Measurements from ENCODE around the gene S1PR2. TPM values are rescaled to one million over a fixed set of nuclear protein-coding genes. Genes with fewer than 3 reads are reported as not detected.
A peak's percentile ranks its signal among the peaks of the same experiment; 100 is the strongest.
"Not testable (repeated sequence)": the region's sequence is repeated elsewhere in the genome, so short reads cannot be mapped to it uniquely, and the experiment has no call there.

The S1PR2 gene
- total RNA-seq, 2 donors from 2014 or later, result 11.5 to 11.6 TPM

DNA sequence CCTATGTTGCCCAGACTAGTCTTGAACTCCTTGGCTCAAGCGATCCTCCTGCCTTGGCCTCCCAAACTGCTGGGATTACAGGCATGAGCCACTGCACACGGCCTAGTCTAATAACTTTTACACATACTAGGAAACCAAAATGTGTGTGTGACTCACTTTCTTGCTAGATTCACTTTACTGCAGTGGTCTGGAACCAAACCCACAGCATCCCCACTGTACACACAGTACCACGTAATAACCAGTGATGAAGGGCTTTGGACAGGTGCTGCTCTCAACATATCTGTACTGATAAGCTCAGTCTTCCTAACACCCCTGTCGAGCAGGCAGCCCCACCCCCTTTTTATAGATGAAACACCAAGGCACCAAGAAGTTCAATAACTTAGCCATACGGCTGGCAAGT, 41.5 kb downstream of the S1PR2 start:
- H3K36me3 Mint-ChIP-seq (ENCODE audit: insufficient read depth in 2 of 2), result peaks cover 17 to 33% of the 10 kb centered on the region in 2 donors
- DNase-seq (peak; percentile 37 to 58), ATAC-seq (replicated peaks in 1 of 2) (peak; percentile 56 to 62)
- peaks cover 62% of the 10 kb centered on the region for H3K4me1 Mint-ChIP-seq (ENCODE audit: low read depth)
- peak overlapping the region; percentile 78 for H3K27ac Mint-ChIP-seq
- H3K9me3 Mint-ChIP-seq, result no peaks in the 10 kb centered on the region
- no peaks in the 10 kb centered on the region for H3K27me3 Mint-ChIP-seq (ENCODE audit: low read depth)
- H3K4me3 Mint-ChIP-seq, result peak overlapping the region; percentile 47 to 59

GRCh38 chr19:10187315-10187714, 43.8 kb downstream of the S1PR2 start:
- H3K4me3 Mint-ChIP-seq, result no peak overlapping the region
- no peaks in the 10 kb centered on the region for H3K27me3 Mint-ChIP-seq (ENCODE audit: low read depth)
- H3K27ac Mint-ChIP-seq, result no peak overlapping the region
- ATAC-seq (replicated peaks in 1 of 2), result no peak
- no peaks in the 10 kb centered on the region for H3K9me3 Mint-ChIP-seq
- H3K4me1 Mint-ChIP-seq (ENCODE audit: low read depth), result peaks cover 58% of the 10 kb centered on the region
- no peak for DNase-seq
- H3K36me3 Mint-ChIP-seq (ENCODE audit: insufficient read depth in 2 of 2), result peaks cover 9 to 22% of the 10 kb centered on the region in 2 donors

DNA sequence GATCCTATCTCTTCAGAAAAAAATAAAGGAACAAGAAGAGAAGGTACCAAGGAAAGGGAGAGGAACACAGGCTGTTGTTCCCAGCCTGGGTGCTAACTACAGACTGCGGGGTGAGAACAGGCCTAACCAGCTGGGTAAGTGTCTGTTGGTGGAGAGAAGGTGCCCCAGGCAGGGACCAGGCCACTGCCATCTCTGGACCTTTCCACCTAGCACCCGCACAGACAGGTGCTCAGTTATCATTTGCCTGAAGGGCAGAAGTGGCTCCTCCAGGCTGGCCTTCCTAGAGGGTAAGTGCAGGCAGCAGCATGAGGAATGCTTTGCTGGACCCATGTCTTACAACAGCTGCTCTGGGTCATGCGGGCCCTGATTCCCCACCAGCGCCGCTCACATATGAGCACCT, 46.5 kb downstream of the S1PR2 start:
- H3K36me3 Mint-ChIP-seq (ENCODE audit: insufficient read depth in 2 of 2), result peaks cover 4 to 21% of the 10 kb centered on the region in 2 donors
- peak in 1 of 2 donors; percentile 22 for ATAC-seq (replicated peaks in 1 of 2)
- H3K27ac Mint-ChIP-seq, result peak overlapping the region; percentile 94

GRCh38 chr19:10183926-10184325, 47.2 kb downstream of the S1PR2 start:
- peaks cover 5 to 19% of the 10 kb centered on the region in 2 donors for H3K36me3 Mint-ChIP-seq (ENCODE audit: insufficient read depth in 2 of 2)
- no peaks in the 10 kb centered on the region for H3K9me3 Mint-ChIP-seq
- H3K27ac Mint-ChIP-seq, result peak overlapping the region; percentile 94
- DNase-seq (peak in 1 of 2 donors; percentile 7), ATAC-seq (replicated peaks in 1 of 2) (peak; percentile 50 to 69)
- H3K4me1 Mint-ChIP-seq (ENCODE audit: low read depth), result peaks cover 37% of the 10 kb centered on the region
- no peaks in the 10 kb centered on the region for H3K27me3 Mint-ChIP-seq (ENCODE audit: low read depth)
- peak overlapping the region; percentile 28 to 46 for H3K4me3 Mint-ChIP-seq

More for the DNA sequence above, 46.5 kb downstream of the S1PR2 start:
- no peak for DNase-seq
- H3K4me3 Mint-ChIP-seq, result no peak overlapping the region
- H3K9me3 Mint-ChIP-seq, result no peaks in the 10 kb centered on the region
- no peaks in the 10 kb centered on the region for H3K27me3 Mint-ChIP-seq (ENCODE audit: low read depth)
- peaks cover 41% of the 10 kb centered on the region for H3K4me1 Mint-ChIP-seq (ENCODE audit: low read depth)

DNA sequence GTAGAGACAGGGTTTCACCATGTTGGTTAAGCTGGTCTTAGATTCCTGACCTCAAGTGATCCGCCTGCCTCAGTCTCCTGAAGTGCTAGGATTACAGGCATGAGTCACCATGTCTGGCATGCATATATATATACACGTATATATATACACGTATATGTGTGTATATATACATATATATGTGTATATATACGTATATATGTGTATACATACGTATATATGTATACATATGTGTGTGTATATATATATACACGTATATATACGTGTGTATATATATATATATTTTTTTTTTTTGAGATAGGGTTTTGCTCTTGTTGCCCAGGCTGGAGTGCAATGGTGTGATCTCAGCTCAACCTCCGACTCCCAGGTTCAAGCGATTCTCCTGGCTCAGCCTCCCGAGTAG, 48.3 kb downstream of the S1PR2 start:
- Mint-ChIP-seq H3K9me3 (no peaks in the 10 kb centered on the region), H3K27ac (no peak overlapping the region), H3K27me3 (ENCODE audit: low read depth) (no peaks in the 10 kb centered on the region), H3K36me3 (ENCODE audit: insufficient read depth in 2 of 2) (peaks cover 3 to 14% of the 10 kb centered on the region in 2 donors), H3K4me3 (no peak overlapping the region), H3K4me1 (ENCODE audit: low read depth) (peaks cover 37% of the 10 kb centered on the region)
- no peak for ATAC-seq (replicated peaks in 1 of 2)
- no peak for DNase-seq

- Mint-ChIP-seq H3K4me3 (no peak overlapping the region), H3K36me3 (ENCODE audit: insufficient read depth in 2 of 2) (peaks cover 3 to 14% of the 10 kb centered on the region in 2 donors), H3K27ac (no peak overlapping the region)
Measured at GRCh38 chr19:10182076-10182475, 49.1 kb downstream of the S1PR2 start.

GRCh38 chr19:10180459-10180858, 50.7 kb downstream of the S1PR2 start:
- H3K4me3 Mint-ChIP-seq, result no peak overlapping the region
- peaks cover 3 to 26% of the 10 kb centered on the region in 2 donors for H3K36me3 Mint-ChIP-seq (ENCODE audit: insufficient read depth in 2 of 2)
- H3K9me3 Mint-ChIP-seq, result no peaks in the 10 kb centered on the region
- DNase-seq (no peak), ATAC-seq (replicated peaks in 1 of 2) (no peak)
- H3K27ac Mint-ChIP-seq, result no peak overlapping the region
- H3K4me1 Mint-ChIP-seq (ENCODE audit: low read depth), result peaks cover 25% of the 10 kb centered on the region
- no peaks in the 10 kb centered on the region for H3K27me3 Mint-ChIP-seq (ENCODE audit: low read depth)

More at GRCh38 chr19:10182076-10182475, 49.1 kb downstream of the S1PR2 start:
- no peaks in the 10 kb centered on the region for H3K27me3 Mint-ChIP-seq (ENCODE audit: low read depth)
- H3K9me3 Mint-ChIP-seq, result no peaks in the 10 kb centered on the region
- DNase-seq (no peak), ATAC-seq (replicated peaks in 1 of 2) (no peak)
- H3K4me1 Mint-ChIP-seq (ENCODE audit: low read depth), result peaks cover 35% of the 10 kb centered on the region

DNA sequence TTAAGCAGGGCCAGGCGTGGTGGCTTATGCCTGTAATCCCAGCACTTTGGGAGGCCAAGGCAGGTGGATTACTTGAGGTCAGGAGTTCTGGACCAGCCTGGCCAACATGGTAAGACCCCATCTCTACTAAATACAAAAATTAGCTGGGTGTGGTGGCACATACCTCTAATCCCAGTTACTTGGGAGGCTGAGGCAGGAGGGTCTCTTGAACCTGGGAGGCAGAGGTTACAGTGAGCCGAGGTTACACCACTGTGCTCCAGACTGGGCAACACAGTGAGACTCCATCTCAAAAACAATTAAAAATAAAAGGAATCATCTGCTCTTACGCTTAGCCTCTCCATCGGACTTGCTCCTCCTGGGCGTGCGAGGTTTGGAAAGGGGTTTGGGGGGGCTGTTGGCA, 51.1 kb downstream of the S1PR2 start:
- H3K27ac Mint-ChIP-seq; DNase-seq; H3K27me3 Mint-ChIP-seq (ENCODE audit: low read depth); ATAC-seq (replicated peaks in 1 of 2); H3K9me3 Mint-ChIP-seq; H3K4me3 Mint-ChIP-seq: not testable (repeated sequence)
- Mint-ChIP-seq H3K36me3 (ENCODE audit: insufficient read depth in 2 of 2) (peaks cover 3 to 28% of the 10 kb centered on the region in 2 donors), H3K4me1 (ENCODE audit: low read depth) (peaks cover 25% of the 10 kb centered on the region)

GRCh38 chr19:10173527-10173926, 57.6 kb downstream of the S1PR2 start:
- H3K36me3 Mint-ChIP-seq (ENCODE audit: insufficient read depth in 2 of 2), result peaks cover 11 to 50% of the 10 kb centered on the region in 2 donors
- no peaks in the 10 kb centered on the region for H3K9me3 Mint-ChIP-seq
- no peak for ATAC-seq (replicated peaks in 1 of 2)
- no peaks in the 10 kb centered on the region for H3K27me3 Mint-ChIP-seq (ENCODE audit: low read depth)
- DNase-seq, result no peak
- peak overlapping the region; percentile 70 for H3K27ac Mint-ChIP-seq
- H3K4me3 Mint-ChIP-seq, result no peak overlapping the region
- H3K4me1 Mint-ChIP-seq (ENCODE audit: low read depth), result peaks cover 15% of the 10 kb centered on the region

Other genes starting within 250 kb of the S1PR2 start
- gene COL5A3, start 220.8 kb downstream of the S1PR2 start, total RNA-seq, result 1 to 10 TPM; 1.1 to 5.0 TPM
- not detected for gene RDH8, start 217.8 kb downstream of the S1PR2 start, total RNA-seq
- 10 to 100 TPM; 55.0 to 70.4 TPM for gene SHFL, start 145.0 kb downstream of the S1PR2 start, total RNA-seq
- 10 to 100 TPM; 13.2 to 17.6 TPM for gene ANGPTL6, start 128.7 kb downstream of the S1PR2 start, total RNA-seq
- gene PPAN, start 125.0 kb downstream of the S1PR2 start, total RNA-seq, result 100 to 1,000 TPM; 106 to 117 TPM
- gene P2RY11, start 119.6 kb downstream of the S1PR2 start, total RNA-seq, result 10 to 100 TPM; 65.4 to 73.9 TPM
- 100 to 1,000 TPM; 277 to 278 TPM for gene EIF3G, start 111.4 kb downstream of the S1PR2 start, total RNA-seq
- gene DNMT1, start 36.4 kb downstream of the S1PR2 start, total RNA-seq, result 100 to 1,000 TPM; 294 to 304 TPM
- gene MRPL4, start 20.9 kb upstream of the S1PR2 start, total RNA-seq, result 10 to 100 TPM; 83.2 to 93.6 TPM
- 10 to 100 TPM; 20.7 to 40.1 TPM for gene ICAM1, start 39.8 kb upstream of the S1PR2 start, total RNA-seq
- gene ICAM4, start 55.6 kb upstream of the S1PR2 start, total RNA-seq, result 1 to 10 TPM; 1.5 to 1.9 TPM
- gene ICAM5, start 58.6 kb upstream of the S1PR2 start, total RNA-seq, result 1 to 10 TPM; 3.1 to 3.8 TPM
- 1 to 10 TPM; 5.9 TPM for gene ZGLP1, start 78.5 kb upstream of the S1PR2 start, total RNA-seq
- gene FDX2, start 84.7 kb upstream of the S1PR2 start, total RNA-seq, result 10 to 100 TPM; 13.0 to 16.3 TPM
- gene RAVER1, start 102.2 kb upstream of the S1PR2 start, total RNA-seq, result 10 to 100 TPM; 60.2 to 68.3 TPM
- gene ICAM3, start 108.3 kb upstream of the S1PR2 start, total RNA-seq, result 100 to 1,000 TPM; 163 to 183 TPM
- 100 to 1,000 TPM; 174 to 222 TPM for gene TYK2, start 149.2 kb upstream of the S1PR2 start, total RNA-seq
- 100 to 1,000 TPM; 128 to 137 TPM for gene CDC37, start 172.2 kb upstream of the S1PR2 start, total RNA-seq
- gene PDE4A, start 189.2 kb upstream of the S1PR2 start, total RNA-seq, result 10 to 100 TPM; 21.8 to 36.8 TPM

All from activated T-cell treated with anti-CD3 and anti-CD28 coated beads, Interleukin-2, amount 50 U/mL, for 72 hours (primary cell).